A549 (cell line): Measurements from ENCODE around the gene SP6. TPM values are rescaled to one million over a fixed set of nuclear protein-coding genes. Genes with fewer than 3 reads are reported as not detected.

Experiments
- ATAC-seq, 2 experiments: fragments of 200-7000 bp in 1 of 2; fragments of >200 bp in 1 of 2; cut with Nextera tagmentation in 1 of 2; cut with Tn5 transposase in 1 of 2; 3 replicates each; pipeline versions ENCODE4 v1.8.0 to v1.9.1; 2018 to 2020; ENCODE audit warnings: mild to moderate bottlenecking in 1 of 2, moderate library complexity in 1 of 2
- CTCF ChIA-PET: fragments of 300-600 bp; sonication (Branson Sonifier 250); formaldehyde crosslinking; extraction: SDS; loops from one replicate; lab custom pipeline; 2021; ENCODE audit warnings: antibody characterized with exemption, inconsistent platforms; lab: Yijun Ruan, JAX
- POLR2A ChIA-PET: fragments of 350-600 bp; formaldehyde crosslinking; extraction: SDS; loops from one replicate; lab custom pipeline; 2021; ENCODE audit warnings: antibody characterized with exemption, inconsistent platforms; lab: Yijun Ruan, JAX
- DNase-seq, 2 experiments: peaks; one replicate each; pipeline versions ENCODE4 v3.0.0 to v3.0.0-alpha.2; 2011 to 2016; ENCODE audit warnings: low read depth in 1 of 2, low spot score in 1 of 2
- FAIRE-seq: peaks from 2 replicates; lab custom pipeline; 2011; peaks lifted over from hg19 to GRCh38; lab: Jason Lieb, UNC
- H3K27ac ChIP-seq, 2 experiments: fragments of >200 bp; sonication (Bioruptor Twin); formaldehyde crosslinking; 3 replicates each; pipeline ENCODE4 v1.5.1; 2016 to 2017
- H3K4me1 ChIP-seq: fragments of >200 bp; sonication (Bioruptor Twin); formaldehyde crosslinking; 3 replicates; pipeline ENCODE4 v1.6.1; 2016
- H3K4me2 ChIP-seq: fragments of >200 bp; sonication (Bioruptor Twin); formaldehyde crosslinking; 3 replicates; pipeline ENCODE4 v1.6.1; 2016
- H3K4me3 ChIP-seq: fragments of >200 bp; sonication (Bioruptor Twin); formaldehyde crosslinking; 3 replicates; pipeline ENCODE4 v1.5.1; 2016
- H3K9me3 ChIP-seq: fragments of >200 bp; sonication (Bioruptor Twin); formaldehyde crosslinking; 3 replicates; pipeline ENCODE4 v1.6.1; 2016
- BHLHE40 ChIP-seq: IDR thresholded peaks from 2 replicates; pipeline ENCODE4 v1.6.1; 2012; ENCODE audit warnings: low read depth, low read length, inconsistent platforms
- CBX2 ChIP-seq: fragments of 200-600 bp; sonication (generic); IDR thresholded peaks from 2 replicates; pipeline ENCODE4 v1.6.1; 2016; ENCODE audit warnings: low read depth, mild to moderate bottlenecking, borderline replicate concordance
- CHD4 ChIP-seq: fragments of 200-600 bp; sonication (generic); IDR thresholded peaks from 2 replicates; pipeline ENCODE4 v1.6.1; 2016; ENCODE audit warnings: antibody characterized with exemption, mild to moderate bottlenecking, borderline replicate concordance
- CTCF ChIP-seq: fragments of >200 bp; sonication (Bioruptor Twin); formaldehyde crosslinking; IDR thresholded peaks from 3 replicates; pipeline ENCODE4 v1.5.1; 2016
- E2F6 ChIP-seq: IDR thresholded peaks from 2 replicates; pipeline ENCODE4 v1.6.1; 2012; ENCODE audit warnings: low read depth, borderline replicate concordance
- EP300 ChIP-seq, 2 experiments: fragments of >200 bp; sonication (Bioruptor Twin); formaldehyde crosslinking; IDR thresholded peaks; 2 replicates in 1 of 2; 3 replicates in 1 of 2; pipeline ENCODE4 v1.6.1; 2016 to 2017
- GATA3 ChIP-seq: IDR thresholded peaks from 2 replicates; pipeline ENCODE4 v1.6.1; 2012; ENCODE audit warnings: borderline replicate concordance
- HES2 ChIP-seq: fragments of >200 bp; sonication (Bioruptor Twin); formaldehyde crosslinking; IDR thresholded peaks from 2 replicates; pipeline ENCODE4 v1.6.1; 2016
- JUNB ChIP-seq: fragments of >200 bp; sonication (Bioruptor Twin); formaldehyde crosslinking; IDR thresholded peaks from 2 replicates; pipeline ENCODE4 v1.6.1; 2016
- KDM1A ChIP-seq: fragments of 200-600 bp; sonication (generic); IDR thresholded peaks from 2 replicates; pipeline ENCODE4 v1.6.1; 2016; ENCODE audit warnings: low read depth, mild to moderate bottlenecking
- KDM5A ChIP-seq: fragments of 200-600 bp; sonication (generic); IDR thresholded peaks from 2 replicates; pipeline ENCODE4 v1.6.1; 2016; ENCODE audit warnings: antibody characterized with exemption, mild to moderate bottlenecking
- MAFK ChIP-seq: fragments of 450-650 bp; IDR thresholded peaks from 2 replicates; pipeline ENCODE4 v1.6.1; 2014; ENCODE audit not compliant: partially characterized antibody
- NFE2L2 ChIP-seq: fragments of 150-350 bp; conservative IDR thresholded peaks from 2 replicates; pipeline ENCODE4 v1.6.1; 2014; ENCODE audit warnings: low read length
- NPAS2 ChIP-seq: fragments of 250-450 bp; sonication (Bioruptor Pico); IDR thresholded peaks from 2 replicates; pipeline ENCODE4 v1.8.0; 2022; ENCODE audit warnings: mild to moderate bottlenecking, moderate library complexity, borderline replicate concordance
- NR3C1 ChIP-seq: fragments of >200 bp; sonication (Bioruptor Twin); formaldehyde crosslinking; IDR thresholded peaks from 3 replicates; pipeline ENCODE4 v1.6.1; 2017
- RARB ChIP-seq: fragments of 250-450 bp; sonication (Bioruptor Pico); IDR thresholded peaks from 2 replicates; pipeline ENCODE4 v1.8.0; 2021; ENCODE audit warnings: mild to moderate bottlenecking, moderate library complexity
- RNF2 ChIP-seq: fragments of 200-600 bp; sonication (generic); IDR thresholded peaks from 2 replicates; pipeline ENCODE4 v1.6.1; 2016; ENCODE audit warnings: low read depth, mild to moderate bottlenecking, antibody characterized with exemption, moderate library complexity, borderline replicate concordance
- ZFP36 ChIP-seq: fragments of 450-650 bp; IDR thresholded peaks from 2 replicates; pipeline ENCODE4 v1.6.1; 2014; ENCODE audit warnings: borderline replicate concordance; ENCODE audit not compliant: partially characterized antibody
- WGBS: methylation state at CpG from one replicate; pipeline ENCODE4 v1.1.6; 2017; ENCODE audit errors: missing lambda C conversion rate; 5-methylcytosine and 5-hydroxymethylcytosine counted together
- polyA plus RNA-seq, 4 experiments: library from polyadenylated mRNA; depleted of rRNA in 3 of 4; stranded (reverse); fragments of >200 nt; fragmentation: RNase III in 1 of 4; extraction: RNeasy Plus Mini Kit Qiagen cat#74134 plus additional on column Dnase treatment in 1 of 4; gene quantifications; 2 replicates in 3 of 4; 3 replicates in 1 of 4; pipeline ENCODE4 v1.2.3, GENCODE V29; 2011 to 2017

SP6 gene
- polyA plus RNA-seq, 2 of the 4 experiments (the other 2 are of a cell fraction) = 0.61 to 2.1 TPM

- TF ChIP-seq NPAS2 (CRISPR knock-in tag) = no peak
- TF ChIP-seq EP300 (IDR thresholded peaks at IDR 0.05) = no peak
- TF ChIP-seq, all 56 proteins: peak for 13
Observed at GRCh38 chr17:47831003-47831933, 19.7 kb downstream of the SP6 start, which contains the start of the genes LRRC46 and MRPL10 (continued).

- peak overlapping the region; percentile 83 to 88 for H3K27ac ChIP-seq
- peak overlapping the region; percentile 60 for H3K4me3 ChIP-seq
- FAIRE-seq (no peak), DNase-seq (no peak), ATAC-seq (no peak)
- ChIA-PET CTCF (interaction anchor here (0.8 to 36.3 kb wide), 9 partner anchors 8 to 149 kb away, joined by 3 to 1860 read pairs (median 11); partner anchors contain the start of genes CDK5RAP3, OSBPL7, SCRN2 and SP2), POLR2A (interaction anchor here (0.7 to 1.7 kb wide), 4 partner anchors 8 to 181 kb away, joined by 3 to 58 read pairs (median 25); partner anchors contain the start of genes KPNB1, OSBPL7 and SP2)
- 83% methylated on average over 18 of the region's 18 CpGs for WGBS
- TF ChIP-seq RNF2 (no peak), CBX2 (no peak), KDM5A (no peak), BHLHE40 (no peak), MAFK (no peak), NFE2L2 (no peak), JUNB (no peak), GATA3 (no peak), RARB (CRISPR knock-in tag) (no peak), E2F6 (no peak), CTCF (no peak), ZFP36 (no peak), HES2 (no peak), KDM1A (no peak)
- peaks cover 16% of the 10 kb centered on the region for H3K4me1 ChIP-seq
- H3K4me2 ChIP-seq = peak overlapping the region; percentile 82
- no peaks in the 10 kb centered on the region for H3K9me3 ChIP-seq
Observed at GRCh38 chr17:47830396-47831002, 20.5 kb downstream of the SP6 start.

GRCh38 chr17:47829870-47830269 is 21.1 kb downstream of the SP6 start:
- CTCF ChIA-PET = interaction anchor here (1.3 to 6.5 kb wide), 4 partner anchors 12 to 52 kb away, joined by 3 to 79 read pairs (median 10); partner anchors contain the start of genes SCRN2 and SP6
- H3K4me1 ChIP-seq = peaks cover 16% of the 10 kb centered on the region
- H3K4me2 ChIP-seq = peak overlapping the region; percentile 82
- FAIRE-seq = no peak
- no peaks in the 10 kb centered on the region for H3K9me3 ChIP-seq
- POLR2A ChIA-PET = interaction anchor here (0.7 kb wide), 1 partner anchor 119 kb away, joined by 3 read pairs; no protein-coding TSS in a partner anchor
- TF ChIP-seq MAFK = peak; percentile 57
- no peak for TF ChIP-seq CHD4
- no peak for TF ChIP-seq NPAS2 (CRISPR knock-in tag)
- TF ChIP-seq NR3C1 = no peak
- no peak for ATAC-seq
- no peak for DNase-seq
- WGBS = 87% methylated on average over 3 of the region's 3 CpGs
- H3K27ac ChIP-seq = no peak overlapping the region
- H3K4me3 ChIP-seq = no peak overlapping the region
